Neutrophil (primary cell): ENCODE data around the gene ZFC3H1.

ENCODE experiments used
- H3K27ac ChIP-seq: fragments of 200-600 bp; sonication (generic); 2 replicates; pipeline ENCODE4 v1.5.1; 2016; ENCODE audit warnings: mild to moderate bottlenecking, moderate library complexity
- H3K27me3 ChIP-seq: fragments of 200-600 bp; sonication (generic); 2 replicates; pipeline ENCODE4 v1.6.0; 2016; ENCODE audit warnings: mild to moderate bottlenecking
- H3K36me3 ChIP-seq: fragments of 200-600 bp; sonication (generic); 2 replicates; pipeline ENCODE4 v1.5.1; 2017
- H3K4me1 ChIP-seq, 2 experiments: fragments of 200-600 bp in 1 of 2; sonication (generic) in 1 of 2; 1 replicate in 1 of 2; 2 replicates in 1 of 2; pipeline versions ENCODE4 v1.5.1 to v1.6.1; 2013 to 2016; ENCODE audit warnings: low read depth in 1 of 2, low read length in 1 of 2, mild to moderate bottlenecking in 1 of 2, moderate library complexity in 1 of 2; ENCODE audit not compliant: control insufficient read depth in 1 of 2, insufficient read depth in 1 of 2
- H3K4me3 ChIP-seq, 2 experiments: fragments of 200-600 bp in 1 of 2; sonication (generic) in 1 of 2; 1 replicate in 1 of 2; 2 replicates in 1 of 2; pipeline ENCODE4 v1.5.1; 2013 to 2016; ENCODE audit warnings: low read depth in 1 of 2, low read length in 1 of 2, mild to moderate bottlenecking in 1 of 2, moderate library complexity in 1 of 2
- H3K9me3 ChIP-seq: fragments of 200-600 bp; sonication (generic); 2 replicates; pipeline ENCODE4 v1.5.1; 2016
- CTCF ChIP-seq: fragments of 200-600 bp; sonication (generic); IDR thresholded peaks from 2 replicates; pipeline ENCODE4 v1.5.1; 2016; ENCODE audit warnings: antibody characterized with exemption

ZFC3H1 gene

GRCh38 chr12:71642264-71642663 lies 21.4 kb downstream of the ZFC3H1 start:
- peaks cover 81% of the 10 kb centered on the region for H3K36me3 ChIP-seq

GRCh38 chr12:71641390-71641789 lies 22.3 kb downstream of the ZFC3H1 start:
- Histone ChIP-seq H3K36me3 (peaks cover 79% of the 10 kb centered on the region), H3K27me3 (no peaks in the 10 kb centered on the region), H3K9me3 (no peaks in the 10 kb centered on the region), H3K4me3 (no peak overlapping the region), H3K27ac (peak overlapping the region; percentile 33), H3K4me1 (peaks cover 15 to 18% of the 10 kb centered on the region in 2 experiments)
- TF ChIP-seq CTCF = no peak

More at GRCh38 chr12:71642264-71642663, 21.4 kb downstream of the ZFC3H1 start:
- TF ChIP-seq CTCF = no peak
- H3K27ac ChIP-seq = no peak overlapping the region
- H3K9me3 ChIP-seq = no peaks in the 10 kb centered on the region
- H3K27me3 ChIP-seq = no peaks in the 10 kb centered on the region
- H3K4me1 ChIP-seq = peaks cover 15 to 18% of the 10 kb centered on the region in 2 experiments
- H3K4me3 ChIP-seq = no peak overlapping the region

- TF ChIP-seq CTCF = no peak
- no peaks in the 10 kb centered on the region for H3K27me3 ChIP-seq
- no peaks in the 10 kb centered on the region for H3K9me3 ChIP-seq
- H3K36me3 ChIP-seq = peaks cover 89% of the 10 kb centered on the region
- H3K4me1 ChIP-seq = peaks cover 7 to 9% of the 10 kb centered on the region in 2 experiments
- H3K4me3 ChIP-seq = no peak overlapping the region
- H3K27ac ChIP-seq = no peak overlapping the region
Measured at GRCh38 chr12:71640316-71640715, 23.3 kb downstream of the ZFC3H1 start.

GRCh38 chr12:71639341-71639760 lies 24.3 kb downstream of the ZFC3H1 start:
- Histone ChIP-seq H3K27ac (no peak overlapping the region), H3K4me1 (no peaks in the 10 kb centered on the region), H3K9me3 (no peaks in the 10 kb centered on the region), H3K4me3 (no peak overlapping the region), H3K36me3 (peaks cover 95% of the 10 kb centered on the region), H3K27me3 (no peaks in the 10 kb centered on the region)
- TF ChIP-seq CTCF = no peak

GRCh38 chr12:71638499-71638898 lies 25.1 kb downstream of the ZFC3H1 start:
- H3K36me3 ChIP-seq = peaks cover 95% of the 10 kb centered on the region
- TF ChIP-seq CTCF = no peak

GRCh38 chr12:71636704-71637115 lies 26.9 kb downstream of the ZFC3H1 start:
- TF ChIP-seq CTCF = peak; percentile 59
- H3K36me3 ChIP-seq = peaks cover 95% of the 10 kb centered on the region
- H3K27me3 ChIP-seq = no peaks in the 10 kb centered on the region
- H3K4me3 ChIP-seq = no peak overlapping the region
- H3K4me1 ChIP-seq = no peaks in the 10 kb centered on the region
- H3K9me3 ChIP-seq = no peaks in the 10 kb centered on the region
- no peak overlapping the region for H3K27ac ChIP-seq

More at GRCh38 chr12:71638499-71638898, 25.1 kb downstream of the ZFC3H1 start:
- no peaks in the 10 kb centered on the region for H3K27me3 ChIP-seq
- no peaks in the 10 kb centered on the region for H3K9me3 ChIP-seq
- H3K4me3 ChIP-seq = no peak overlapping the region
- peak overlapping the region; percentile 13 for H3K27ac ChIP-seq
- H3K4me1 ChIP-seq = no peaks in the 10 kb centered on the region
